HUES6 (cell line): ENCODE results near the gene SOX4.

Experiments
- H3K27ac ChIP-seq: 2 replicates; pipeline ENCODE4 v1.7.0; 2013; ENCODE audit warnings: low read depth, mild to moderate bottlenecking, low read length, inconsistent platforms
- H3K27me3 ChIP-seq: 2 replicates; pipeline ENCODE4 v1.6.1; 2013; ENCODE audit warnings: low read length; ENCODE audit not compliant: control insufficient read depth, insufficient read depth
- H3K36me3 ChIP-seq: 2 replicates; pipeline ENCODE4 v1.6.1; 2013; ENCODE audit warnings: low read length; ENCODE audit not compliant: control insufficient read depth, insufficient read depth
- H3K4me1 ChIP-seq: 2 replicates; pipeline ENCODE4 v1.6.1; 2013; ENCODE audit warnings: low read length; ENCODE audit not compliant: control insufficient read depth, insufficient read depth
- H3K4me3 ChIP-seq: 2 replicates; pipeline ENCODE4 v1.5.1; 2013; ENCODE audit warnings: low read depth, low read length
- H3K9ac ChIP-seq: one replicate; pipeline ENCODE4 v1.6.1; 2013; ENCODE audit warnings: mild to moderate bottlenecking, low read length
- H3K9me3 ChIP-seq: 2 replicates; pipeline ENCODE4 v1.6.1; 2013; ENCODE audit warnings: low read depth, low read length; ENCODE audit not compliant: control insufficient read depth, insufficient read depth

SOX4 gene

GRCh38 chr6:21601932-21602390 is 8.4 kb downstream of the SOX4 start:
- H3K9me3 ChIP-seq, result no peaks in the 10 kb centered on the region
- no peaks in the 10 kb centered on the region for H3K27me3 ChIP-seq
- H3K4me1 ChIP-seq, result peaks cover 22% of the 10 kb centered on the region
- H3K36me3 ChIP-seq, result peaks cover 17% of the 10 kb centered on the region
- no peak overlapping the region for H3K4me3 ChIP-seq
- no peak overlapping the region for H3K9ac ChIP-seq
- no peak overlapping the region for H3K27ac ChIP-seq

DNA sequence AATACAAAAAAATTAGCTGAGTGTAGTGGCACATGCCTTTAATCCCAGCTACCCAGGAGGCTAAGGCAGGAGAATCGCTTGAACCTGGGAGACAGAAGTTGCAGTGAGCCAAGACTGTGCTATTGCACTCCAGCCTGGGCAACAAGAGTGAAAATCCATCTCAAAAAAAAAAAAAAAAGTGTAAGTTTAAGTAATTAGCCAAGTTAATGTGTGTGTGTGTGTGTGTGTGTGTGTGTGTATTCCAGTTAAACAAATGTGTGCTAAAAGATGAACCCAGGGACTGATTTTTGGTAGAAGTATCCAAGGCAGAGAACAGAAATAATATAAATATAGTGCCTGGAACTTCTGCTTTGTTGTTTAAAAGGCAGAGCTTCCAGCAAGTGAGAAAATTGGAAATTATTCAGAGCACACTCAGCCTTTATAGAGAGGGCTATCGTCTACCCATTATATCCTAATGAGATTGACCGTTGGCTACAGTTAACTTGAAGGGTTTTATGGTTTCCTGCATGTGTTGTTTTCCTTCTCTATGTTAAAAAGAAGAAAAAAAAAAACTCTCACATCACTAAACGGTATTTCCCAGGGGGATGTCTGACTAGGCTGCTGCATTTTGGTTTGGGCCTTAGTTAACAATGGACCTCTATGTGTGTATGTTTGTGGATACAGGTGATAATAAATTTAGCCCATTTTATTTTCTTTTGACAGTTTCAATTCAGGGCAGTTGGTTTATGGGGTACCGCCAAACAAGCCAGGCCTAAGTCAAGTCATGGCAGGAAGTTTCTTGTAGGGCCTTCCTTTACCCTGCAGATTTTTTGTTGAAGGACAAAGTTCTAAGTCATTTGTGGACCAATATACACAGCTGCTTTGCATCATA is 9.8 kb downstream of the SOX4 start:
- Histone ChIP-seq H3K4me1 (peaks cover 21% of the 10 kb centered on the region), H3K9ac (no peak overlapping the region), H3K9me3 (no peaks in the 10 kb centered on the region), H3K4me3 (no peak overlapping the region), H3K27ac (no peak overlapping the region), H3K27me3 (no peaks in the 10 kb centered on the region), H3K36me3 (peaks cover 3% of the 10 kb centered on the region; the same call in 1 of the 2 replicates)

DNA sequence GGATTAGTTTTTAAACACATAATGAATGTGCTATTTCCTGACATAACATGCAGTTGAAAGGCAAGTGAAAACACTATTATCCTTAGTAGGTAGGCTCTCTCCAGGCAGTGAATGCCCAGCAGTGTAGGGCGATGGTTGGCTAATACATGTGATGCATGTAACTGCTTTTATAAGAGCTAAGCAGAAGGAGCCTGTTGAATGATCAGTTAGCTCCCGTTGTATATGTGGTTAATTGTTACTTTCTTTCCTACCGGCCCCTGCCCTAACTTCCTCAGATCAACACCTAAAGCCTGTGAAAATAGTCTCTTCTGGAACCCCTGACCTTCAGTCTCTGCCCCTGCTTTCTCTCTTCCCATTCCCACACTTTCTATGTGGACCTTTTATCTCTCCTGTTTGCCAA is 10.5 kb downstream of the SOX4 start:
- Histone ChIP-seq H3K4me1 (peaks cover 17% of the 10 kb centered on the region), H3K36me3 (no peaks in the 10 kb centered on the region), H3K27me3 (no peaks in the 10 kb centered on the region), H3K9ac (no peak overlapping the region), H3K9me3 (no peaks in the 10 kb centered on the region), H3K27ac (no peak overlapping the region), H3K4me3 (no peak overlapping the region)

- no peaks in the 10 kb centered on the region; the same call in 1 of the 2 replicates for H3K9me3 ChIP-seq
- H3K27ac ChIP-seq, result no peak overlapping the region
- no peak overlapping the region for H3K4me3 ChIP-seq
- peaks cover 6% of the 10 kb centered on the region for H3K4me1 ChIP-seq
- no peaks in the 10 kb centered on the region for H3K27me3 ChIP-seq
- no peaks in the 10 kb centered on the region for H3K36me3 ChIP-seq
- H3K9ac ChIP-seq, result no peak overlapping the region
Observed at GRCh38 chr6:21605166-21605565, 11.6 kb downstream of the SOX4 start.

- Histone ChIP-seq H3K36me3 (no peaks in the 10 kb centered on the region), H3K4me3 (no peak overlapping the region), H3K9ac (no peak overlapping the region), H3K9me3 (no peaks in the 10 kb centered on the region; the same call in 1 of the 2 replicates), H3K4me1 (peaks cover 5% of the 10 kb centered on the region; the same call in 1 of the 2 replicates), H3K27ac (no peak overlapping the region), H3K27me3 (no peaks in the 10 kb centered on the region)
Observed at GRCh38 chr6:21608601-21609000, 15.1 kb downstream of the SOX4 start.

GRCh38 chr6:21609881-21610329 is 16.4 kb downstream of the SOX4 start:
- H3K9ac ChIP-seq, result no peak overlapping the region
- no peaks in the 10 kb centered on the region for H3K36me3 ChIP-seq
- peaks cover 8% of the 10 kb centered on the region for H3K4me1 ChIP-seq
- H3K4me3 ChIP-seq, result no peak overlapping the region
- H3K9me3 ChIP-seq, result no peaks in the 10 kb centered on the region; the same call in 1 of the 2 replicates
- H3K27ac ChIP-seq, result no peak overlapping the region
- H3K27me3 ChIP-seq, result no peaks in the 10 kb centered on the region

- Histone ChIP-seq H3K4me1 (peaks cover 12% of the 10 kb centered on the region), H3K4me3 (no peak overlapping the region), H3K27ac (no peak overlapping the region), H3K9me3 (no peaks in the 10 kb centered on the region; the same call in 1 of the 2 replicates), H3K9ac (no peak overlapping the region), H3K36me3 (no peaks in the 10 kb centered on the region), H3K27me3 (no peaks in the 10 kb centered on the region)
Observed at GRCh38 chr6:21610341-21610740, 16.8 kb downstream of the SOX4 start.

DNA sequence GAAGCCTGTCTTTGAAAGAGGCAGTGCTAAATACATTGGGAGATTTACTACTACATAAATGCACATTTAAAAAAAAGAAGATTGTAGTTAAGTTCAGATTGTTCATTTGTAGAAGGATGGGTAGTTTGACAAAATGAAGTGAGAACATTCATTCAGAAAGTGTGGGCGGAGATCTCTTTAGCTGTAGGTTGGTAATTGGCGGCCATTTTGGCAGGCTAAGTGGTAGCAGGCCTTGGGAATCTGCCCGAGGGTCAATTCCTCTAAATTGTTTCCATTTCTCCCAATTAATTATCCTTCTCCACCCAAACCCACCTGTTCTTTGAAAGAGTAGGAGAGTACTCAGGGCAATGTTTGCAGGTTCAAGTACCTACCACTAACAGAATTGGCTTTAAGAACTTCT is 17.9 kb downstream of the SOX4 start:
- H3K4me3 ChIP-seq, result no peak overlapping the region
- no peaks in the 10 kb centered on the region for H3K27me3 ChIP-seq
- H3K36me3 ChIP-seq, result no peaks in the 10 kb centered on the region
- H3K9ac ChIP-seq, result no peak overlapping the region
- no peaks in the 10 kb centered on the region; the same call in 1 of the 2 replicates for H3K9me3 ChIP-seq
- peaks cover 20% of the 10 kb centered on the region for H3K4me1 ChIP-seq
- no peak overlapping the region for H3K27ac ChIP-seq

- Histone ChIP-seq H3K9me3 (no peaks in the 10 kb centered on the region; the same call in 1 of the 2 replicates), H3K9ac (no peak overlapping the region), H3K27me3 (no peaks in the 10 kb centered on the region), H3K27ac (no peak overlapping the region), H3K4me1 (peaks cover 20% of the 10 kb centered on the region), H3K4me3 (no peak overlapping the region), H3K36me3 (no peaks in the 10 kb centered on the region)
Observed at GRCh38 chr6:21612067-21612745, 18.7 kb downstream of the SOX4 start.

GRCh38 chr6:21613809-21614208 is 20.3 kb downstream of the SOX4 start:
- H3K27ac ChIP-seq, result no peak overlapping the region
- no peaks in the 10 kb centered on the region for H3K27me3 ChIP-seq
- peaks cover 20% of the 10 kb centered on the region for H3K4me1 ChIP-seq
- no peak overlapping the region for H3K4me3 ChIP-seq
- H3K36me3 ChIP-seq, result no peaks in the 10 kb centered on the region
- no peaks in the 10 kb centered on the region; the same call in 1 of the 2 replicates for H3K9me3 ChIP-seq
- no peak overlapping the region for H3K9ac ChIP-seq

DNA sequence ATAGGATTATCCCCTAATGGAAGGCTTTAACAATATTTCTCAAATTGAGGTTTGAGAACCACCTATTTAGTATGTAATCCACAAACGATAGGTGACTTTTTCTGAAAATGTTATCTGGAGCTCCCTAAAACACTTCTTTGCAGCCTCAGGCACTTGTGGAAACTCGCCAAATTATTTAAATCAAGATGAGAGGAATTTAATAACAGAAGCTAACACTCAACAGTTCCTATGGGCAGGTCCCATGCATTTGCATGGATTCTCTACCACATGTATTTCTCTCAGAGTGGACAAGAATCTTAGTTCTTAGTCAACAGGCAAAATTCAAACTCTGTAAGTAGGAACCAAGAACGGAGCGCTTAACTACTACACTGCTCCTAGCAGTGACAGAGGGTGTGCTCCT is 20.7 kb downstream of the SOX4 start:
- Histone ChIP-seq H3K9me3 (no peaks in the 10 kb centered on the region; the same call in 1 of the 2 replicates), H3K4me3 (no peak overlapping the region), H3K27ac (no peak overlapping the region), H3K4me1 (peaks cover 17% of the 10 kb centered on the region), H3K36me3 (no peaks in the 10 kb centered on the region), H3K27me3 (no peaks in the 10 kb centered on the region), H3K9ac (no peak overlapping the region)
